T-helper 2 cell treated with Interferon-gamma antibody and Interleukin-4, amounts not matched to agents 100 ng/mL and 5 ng/mL, for 36 hours (primary cell): ENCODE results near the gene IGFBP2. TPM values are rescaled to one million over a fixed set of nuclear protein-coding genes. Genes with fewer than 3 reads are reported as not detected.

Experiments
- intact Hi-C: fragments of 100-400 bp; cut with micrococcal nuclease; formaldehyde crosslinking; loops from one replicate; pipeline ENCODE4 v1.15.1; 2023
- total RNA-seq: library from RNA; stranded (reverse); gene quantifications from 2 replicates; pipeline ENCODE4 v1.2.3, GENCODE V29; 2022

The IGFBP2 gene
- total RNA-seq, 1 donor from 2014 or later: 24.9 TPM

DNA sequence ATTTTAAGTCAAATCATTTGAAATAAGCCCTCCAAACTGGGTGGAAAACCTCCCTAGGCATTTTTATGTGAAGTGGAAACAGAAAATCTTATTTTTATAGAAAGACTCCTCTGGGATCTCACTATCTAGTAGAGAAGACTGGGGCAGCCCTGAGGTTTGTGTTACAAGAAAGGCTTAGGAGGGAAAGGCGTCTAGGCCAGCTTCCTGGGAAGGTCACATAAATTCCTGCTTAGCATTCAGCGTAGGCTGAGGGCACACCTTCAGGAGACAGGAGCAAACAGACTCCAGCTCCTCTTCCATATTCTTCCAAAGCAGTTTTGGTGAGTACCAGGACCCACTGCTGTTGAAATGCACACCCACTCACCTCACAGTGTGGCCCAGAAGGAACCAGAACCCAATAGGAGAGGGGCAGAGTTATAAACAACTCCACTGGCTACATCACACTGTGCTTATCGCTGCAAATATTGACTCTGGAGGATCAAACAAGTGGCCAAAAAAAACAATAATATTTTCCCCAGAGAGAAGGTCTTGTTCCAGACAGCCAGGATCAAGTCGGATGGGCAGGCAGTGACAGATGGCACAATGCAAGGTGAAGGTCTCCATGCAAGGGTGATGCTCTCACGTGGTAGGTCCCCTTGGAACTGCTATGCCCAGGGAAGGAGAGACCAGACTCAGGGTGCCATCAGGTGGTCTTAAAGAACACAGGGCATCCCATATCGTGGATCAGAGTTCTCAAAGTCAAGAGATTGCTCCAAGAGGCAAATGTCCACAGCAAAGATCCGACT lies 17.7 kb upstream of the IGFBP2 start:
- intact Hi-C loops: no loop called here

DNA sequence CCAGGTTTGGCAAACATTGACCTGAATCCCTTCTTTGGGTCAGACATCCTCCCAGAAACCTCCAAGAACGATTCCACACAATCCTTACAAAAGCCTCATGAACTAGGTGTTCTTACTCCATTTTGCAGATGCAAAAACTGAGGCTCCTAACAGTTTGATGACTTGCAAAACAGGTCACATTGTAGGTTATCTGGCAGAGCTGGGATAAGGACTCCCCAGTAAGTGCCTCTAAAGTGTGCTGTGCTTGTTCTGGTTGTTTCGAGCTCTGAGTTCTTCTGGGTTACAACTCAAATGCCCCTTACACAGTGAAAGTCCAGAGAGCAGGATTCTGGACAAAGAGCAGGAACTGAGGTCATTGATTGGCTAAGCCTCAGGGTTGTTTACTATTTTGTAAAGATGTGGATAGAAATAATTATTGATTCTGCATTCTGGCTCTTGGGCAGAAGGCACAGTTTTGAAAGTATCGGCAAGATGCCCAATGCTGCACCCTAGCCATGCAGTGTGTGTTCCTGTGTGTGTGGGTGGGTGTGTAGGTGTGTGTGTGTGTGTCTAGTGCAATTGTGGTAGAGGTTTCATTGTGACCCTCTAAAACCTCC lies 17.0 kb upstream of the IGFBP2 start:
- intact Hi-C loops: no loop called here

DNA sequence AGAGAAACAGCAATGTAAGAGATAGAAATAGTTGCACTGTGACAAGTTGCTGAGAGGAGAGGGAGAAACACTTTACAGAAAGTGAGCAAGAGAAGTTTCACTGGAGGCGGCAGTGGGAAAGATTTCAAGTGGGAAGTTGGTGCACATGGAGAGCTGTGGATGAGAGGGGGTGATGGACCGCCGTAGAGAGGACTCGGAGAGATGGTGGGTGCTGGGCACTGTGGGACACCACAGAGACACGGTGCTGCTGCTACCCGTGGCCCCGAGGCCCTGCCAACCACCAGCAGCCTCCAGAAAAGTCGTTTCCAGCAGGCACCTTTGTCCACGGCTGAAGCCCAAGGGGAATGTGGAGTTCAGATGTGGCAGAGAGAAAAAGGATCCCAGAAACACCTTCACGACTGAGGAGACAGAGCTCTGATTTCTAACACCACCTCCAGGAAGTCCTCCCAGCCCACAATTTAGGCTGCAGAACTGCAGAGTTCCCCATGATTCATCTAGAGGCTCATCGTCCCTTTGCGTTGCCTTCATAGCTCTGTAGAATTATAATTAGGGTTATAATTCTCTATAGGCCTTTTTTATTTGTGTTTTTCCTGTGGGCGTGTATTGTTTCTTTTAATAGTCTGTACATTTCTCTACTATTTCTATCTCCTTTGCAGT lies 15.9 kb upstream of the IGFBP2 start:
- intact Hi-C loops: no loop called here

DNA sequence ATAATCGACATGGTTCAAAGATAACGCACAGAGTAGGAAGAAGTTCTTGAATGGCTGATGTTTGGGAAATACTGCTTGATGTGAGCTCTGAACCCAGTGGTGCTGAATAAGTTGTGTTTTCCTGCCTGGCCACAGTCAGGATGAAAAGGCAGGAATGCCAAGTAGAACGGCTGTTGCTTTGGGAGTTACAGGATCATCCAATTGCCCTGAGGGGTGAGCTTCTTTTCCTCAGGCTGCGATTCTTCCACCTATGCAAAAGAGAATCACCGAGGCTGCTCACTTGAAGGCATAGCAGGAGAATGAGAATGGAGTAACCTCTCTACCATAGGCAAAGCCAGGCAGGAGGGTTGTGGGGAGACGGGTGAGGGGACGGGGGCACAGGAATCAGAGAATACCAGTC lies 14.4 kb upstream of the IGFBP2 start:
- intact Hi-C loops: no loop called here

DNA sequence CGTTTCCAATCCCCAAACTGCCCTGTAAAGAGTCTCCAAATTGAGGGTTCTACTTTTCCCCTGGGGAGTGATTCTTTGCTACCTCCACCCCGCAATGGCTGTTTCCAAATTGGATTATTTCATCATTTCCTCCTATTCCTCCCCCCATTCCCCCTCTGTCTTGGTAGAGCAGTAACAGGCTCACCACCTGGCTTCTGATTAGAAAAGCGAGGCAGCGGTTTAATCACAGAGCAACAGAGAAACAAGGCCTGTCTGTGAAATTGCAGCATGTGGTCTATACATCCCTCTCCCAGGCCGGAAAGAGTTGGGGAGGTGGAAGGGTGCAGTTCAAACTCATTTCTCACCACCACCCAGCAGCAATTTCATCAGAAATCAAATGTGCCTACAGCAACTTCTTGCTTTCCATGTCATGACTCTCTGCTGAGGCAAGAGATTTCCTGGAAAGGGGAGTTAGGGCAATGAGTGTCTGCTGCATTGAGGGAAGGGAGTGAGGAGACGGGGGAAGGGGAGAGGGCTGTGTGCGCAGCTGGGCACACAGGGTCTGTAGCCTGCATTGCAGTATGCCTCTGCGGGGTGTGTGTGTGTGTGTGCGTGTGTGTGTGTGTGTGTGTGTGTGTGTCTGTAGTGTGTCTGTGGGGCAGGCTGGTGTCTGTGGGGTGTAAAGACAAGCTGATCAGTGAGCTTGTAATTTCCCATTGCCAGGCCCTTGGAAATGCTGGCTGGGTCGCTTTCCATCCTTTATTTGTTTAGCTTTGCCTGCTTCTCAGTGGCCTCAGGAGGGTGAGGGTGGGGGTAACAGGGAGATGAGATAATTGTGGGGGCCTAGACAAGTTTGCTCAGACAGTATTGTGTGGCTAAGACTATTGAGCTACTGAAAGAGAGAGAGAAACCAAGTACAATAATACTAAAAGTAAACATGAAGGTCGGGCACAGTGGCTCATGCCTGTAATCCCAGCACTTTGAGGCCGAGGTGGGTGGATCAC lies 13.5 kb upstream of the IGFBP2 start:
- intact Hi-C loops: no loop called here

DNA sequence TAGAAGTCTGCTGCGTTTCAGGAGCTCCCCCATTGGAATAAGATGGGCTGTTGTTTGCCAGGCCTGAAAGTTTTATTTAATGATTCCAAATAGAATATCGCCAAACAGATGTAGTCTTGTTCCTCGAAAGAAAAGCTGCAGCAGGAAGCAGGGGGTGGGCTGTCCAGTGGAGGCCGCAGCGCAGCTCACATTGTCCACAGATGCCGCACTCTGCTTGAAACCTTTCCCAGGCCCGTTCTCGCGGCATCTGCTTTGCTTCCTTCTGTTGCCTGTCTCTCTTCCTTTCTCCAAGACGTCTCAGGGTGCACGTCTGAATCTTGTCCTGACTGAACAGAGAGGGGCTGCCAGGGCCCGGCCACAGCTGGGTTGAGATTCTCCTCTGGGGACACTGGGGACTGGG lies 12.4 kb upstream of the IGFBP2 start:
- intact Hi-C loops: no loop called here

DNA sequence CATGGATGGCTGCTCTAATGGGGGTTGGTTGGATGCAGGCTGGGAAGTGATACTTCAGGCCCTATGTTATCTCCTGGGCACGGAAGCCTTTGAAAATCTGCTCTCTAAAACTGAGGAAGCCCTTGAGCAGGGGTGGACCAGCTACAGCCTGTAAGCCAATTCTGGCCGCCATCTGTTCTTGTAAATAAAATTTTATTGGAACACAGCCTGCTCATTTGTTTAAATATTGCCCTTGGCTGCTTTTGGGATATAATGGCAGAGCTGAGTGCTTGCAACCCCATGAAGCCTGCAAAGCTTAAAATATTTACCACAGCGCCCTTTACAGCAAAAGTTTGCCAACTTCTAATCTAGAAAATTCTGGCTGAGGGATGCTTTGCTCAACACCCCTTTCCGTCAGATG lies 11.9 kb upstream of the IGFBP2 start:
- intact Hi-C loops: no loop called here

DNA sequence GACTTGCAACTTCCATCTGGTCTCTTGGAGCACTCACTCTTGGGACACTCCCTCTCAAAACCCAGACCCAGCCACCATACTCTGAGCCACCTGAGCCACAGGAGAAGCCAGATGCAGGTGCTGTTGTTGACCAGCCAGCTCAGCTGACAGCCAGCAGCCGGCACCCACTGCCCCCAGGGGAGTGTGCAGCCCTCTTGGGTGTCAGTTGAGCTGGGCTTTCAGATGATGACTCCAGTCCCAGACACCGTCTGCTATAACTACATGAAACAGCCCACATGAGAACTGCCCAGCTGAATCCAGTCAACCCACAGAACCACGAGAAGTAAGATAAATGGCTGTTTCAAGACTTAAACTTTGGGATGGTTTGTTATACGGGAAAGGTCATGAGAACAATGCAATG lies 10.7 kb upstream of the IGFBP2 start:
- intact Hi-C loops: no loop called here

DNA sequence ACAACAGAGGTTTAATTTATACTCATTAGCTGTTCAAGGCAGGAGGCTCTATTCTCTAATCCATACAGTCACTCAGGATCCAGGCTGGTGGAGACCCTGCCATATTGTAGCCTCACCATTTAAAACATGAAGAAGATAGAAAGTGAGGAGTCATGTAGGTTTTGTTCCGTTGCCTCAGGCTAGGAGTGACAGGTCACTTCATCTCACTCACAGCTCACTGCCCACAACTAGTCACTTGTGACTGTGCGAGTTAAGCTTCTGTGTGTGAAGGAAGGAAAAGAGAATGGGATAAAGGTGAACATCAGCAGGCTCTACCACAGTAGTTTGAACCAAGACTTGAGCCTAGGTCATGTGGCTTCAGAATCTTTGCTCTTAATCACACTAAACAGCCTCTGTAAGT lies 9.0 kb upstream of the IGFBP2 start:
- intact Hi-C loops: no loop called here

DNA sequence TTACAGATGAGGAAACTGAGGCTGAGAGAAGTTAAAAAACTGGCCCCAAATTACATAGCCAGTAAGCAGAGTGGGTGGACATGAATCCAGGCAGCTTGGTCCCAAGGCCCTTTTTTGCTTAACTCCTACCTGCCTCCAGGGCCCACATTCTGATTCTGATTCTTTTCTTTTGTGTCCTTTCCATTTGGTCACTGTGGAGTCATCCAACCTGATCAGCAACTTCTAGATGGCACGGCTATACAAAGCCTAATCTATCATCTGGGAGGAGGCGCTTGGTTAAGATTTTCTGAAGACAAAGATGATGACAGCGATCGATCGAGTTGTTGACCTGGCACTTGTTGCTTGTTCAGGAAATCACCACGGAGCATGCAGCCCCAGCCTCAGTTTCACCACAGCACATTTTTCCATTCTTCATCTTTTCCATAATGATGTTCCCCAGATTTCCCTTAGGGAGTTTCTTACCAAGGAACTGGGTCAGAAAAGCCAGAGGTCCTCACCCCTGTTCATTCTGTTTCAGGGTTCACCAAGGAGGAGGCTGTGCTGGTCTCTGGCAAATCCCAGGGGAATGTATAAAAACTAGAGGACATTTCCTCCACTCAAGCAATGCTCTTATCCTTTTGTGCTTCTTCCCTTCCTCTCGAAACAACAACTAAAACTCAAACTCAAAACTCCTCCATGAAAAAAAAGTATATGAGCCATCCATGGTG lies 6.9 kb upstream of the IGFBP2 start:
- intact Hi-C loops: no loop called here

DNA sequence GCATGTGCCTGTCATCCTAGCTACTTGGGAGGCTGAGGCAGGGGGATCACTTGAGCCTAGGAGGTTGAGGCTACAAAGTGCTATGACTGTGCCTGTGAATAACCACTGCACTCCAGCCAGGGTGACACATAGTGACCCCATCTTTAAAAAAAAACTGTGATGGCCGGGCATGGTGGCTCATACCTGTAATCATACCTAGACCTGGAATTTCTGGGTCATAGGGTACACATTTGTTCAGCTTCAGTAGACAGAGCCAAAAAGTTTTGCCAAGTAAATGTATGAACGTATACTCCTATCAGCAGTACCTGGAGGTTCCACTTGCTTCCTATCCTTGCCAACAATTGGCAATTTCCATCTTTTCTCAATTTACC lies 6.4 kb upstream of the IGFBP2 start:
- intact Hi-C loops: no loop called here

DNA sequence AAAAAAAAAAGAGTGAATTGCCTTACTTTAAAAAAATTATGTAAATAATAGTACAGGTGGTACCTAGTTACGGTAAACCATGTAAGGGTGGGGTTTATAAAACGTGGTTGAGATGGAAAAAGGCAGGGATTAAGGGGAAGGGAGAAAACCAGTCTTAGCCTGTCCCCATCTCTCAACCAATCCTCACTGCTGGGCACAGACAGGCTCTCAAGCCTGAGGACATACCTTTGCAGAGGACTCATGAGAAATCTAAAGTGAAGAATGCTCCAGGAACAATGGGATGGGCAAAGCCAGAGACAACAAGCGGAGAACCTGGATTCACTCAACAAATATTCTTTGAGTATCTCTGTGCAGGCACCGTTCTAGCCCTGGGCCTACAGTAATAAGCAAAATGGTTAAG lies 3.4 kb upstream of the IGFBP2 start:
- intact Hi-C loops: no loop called here

DNA sequence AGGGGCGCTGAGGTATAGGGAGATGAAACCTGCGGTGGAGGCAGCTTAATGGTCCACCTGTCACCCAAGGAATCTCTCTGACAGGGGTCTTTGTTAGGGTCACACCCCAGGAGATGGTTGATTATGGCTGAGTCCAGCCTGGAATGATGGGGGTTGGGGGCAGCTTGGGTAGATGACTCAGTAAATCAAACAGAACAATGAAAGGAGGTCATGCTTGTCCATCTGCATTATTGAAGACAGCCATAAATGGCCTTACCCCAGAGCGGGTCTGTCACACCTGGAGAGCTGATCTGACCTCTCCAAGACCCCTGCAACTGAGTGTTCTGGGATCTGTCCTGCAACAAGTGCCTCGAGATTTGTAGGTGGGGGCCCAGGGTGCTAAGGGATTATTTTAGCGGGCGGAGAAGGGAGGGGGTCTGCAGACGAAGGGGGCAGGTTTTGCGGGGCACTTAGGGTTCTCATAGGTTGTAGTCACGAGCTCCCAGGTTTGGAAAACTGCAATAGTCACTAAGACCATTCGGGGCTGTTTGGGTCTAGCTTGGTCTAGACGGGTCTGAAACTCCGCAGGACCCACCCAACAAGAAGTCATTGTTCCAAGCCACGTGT lies 771 bp upstream of the IGFBP2 start:
- intact Hi-C loops: loop anchor here (2.0 kb wide), 1 partner anchor 26 kb away; no protein-coding TSS in a partner anchor

DNA sequence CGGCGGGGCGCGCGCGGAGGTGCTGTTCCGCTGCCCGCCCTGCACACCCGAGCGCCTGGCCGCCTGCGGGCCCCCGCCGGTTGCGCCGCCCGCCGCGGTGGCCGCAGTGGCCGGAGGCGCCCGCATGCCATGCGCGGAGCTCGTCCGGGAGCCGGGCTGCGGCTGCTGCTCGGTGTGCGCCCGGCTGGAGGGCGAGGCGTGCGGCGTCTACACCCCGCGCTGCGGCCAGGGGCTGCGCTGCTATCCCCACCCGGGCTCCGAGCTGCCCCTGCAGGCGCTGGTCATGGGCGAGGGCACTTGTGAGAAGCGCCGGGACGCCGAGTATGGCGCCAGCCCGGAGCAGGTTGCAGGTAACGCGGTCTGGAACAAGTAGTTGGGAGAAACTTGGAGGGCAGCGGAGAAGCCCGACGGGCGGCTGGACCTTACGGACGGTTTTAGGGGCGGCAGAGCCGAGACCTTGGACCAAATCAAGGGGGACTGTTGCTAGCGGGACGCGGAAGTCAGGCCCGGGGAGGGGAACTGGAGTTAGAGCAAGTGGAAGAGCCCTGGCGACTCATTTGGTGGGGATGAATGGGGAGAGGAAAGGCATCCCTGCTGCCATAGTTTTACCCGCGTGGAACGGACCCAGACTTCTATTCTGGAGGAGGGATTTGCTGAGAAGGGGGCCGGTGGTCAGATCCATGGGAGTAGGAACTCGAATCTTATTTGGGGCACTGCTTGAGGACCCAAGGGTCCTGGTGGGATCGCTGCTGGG lies 573 bp downstream of the IGFBP2 start:
- intact Hi-C loops: loop anchor here (2.0 kb wide), 1 partner anchor 27 kb away; no protein-coding TSS in a partner anchor

DNA sequence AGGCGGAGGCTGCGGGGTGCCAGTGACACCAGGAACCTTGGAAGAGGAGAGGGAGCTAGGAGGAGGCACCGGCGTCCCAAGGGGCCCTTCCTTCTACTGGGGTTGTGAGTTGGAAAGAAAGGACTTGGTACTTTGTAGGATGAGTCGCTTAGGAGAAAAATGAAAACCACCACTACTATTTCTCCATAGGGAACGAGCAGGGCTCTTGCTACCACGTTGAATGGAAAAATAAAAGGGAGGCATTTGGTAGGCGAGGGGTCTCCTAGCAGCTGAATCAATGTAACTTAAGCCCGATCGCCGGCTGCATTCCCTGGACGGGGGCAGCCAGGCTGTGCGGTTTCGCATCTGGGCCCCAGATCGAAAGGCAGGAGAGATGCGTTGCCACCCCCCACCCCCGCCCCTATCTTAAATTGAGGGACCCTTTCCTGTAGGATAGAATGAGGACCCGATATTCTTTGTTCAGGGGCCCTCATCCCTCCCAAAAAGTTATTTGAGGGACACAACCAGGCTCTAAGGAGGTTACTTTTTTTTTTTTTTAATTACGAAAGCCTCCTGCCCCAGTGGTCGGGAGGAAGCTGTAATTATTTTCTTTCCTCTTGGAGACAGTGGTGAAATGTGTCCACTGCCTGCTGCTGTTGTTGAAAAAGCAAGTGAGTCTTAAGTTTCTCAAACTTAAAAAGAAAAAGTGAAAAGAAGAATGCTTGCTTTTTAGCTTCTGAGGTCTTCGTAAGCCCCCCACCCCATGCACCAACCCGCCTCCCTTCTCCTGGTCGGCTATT lies 1.3 kb downstream of the IGFBP2 start:
- intact Hi-C loops: no loop called here

DNA sequence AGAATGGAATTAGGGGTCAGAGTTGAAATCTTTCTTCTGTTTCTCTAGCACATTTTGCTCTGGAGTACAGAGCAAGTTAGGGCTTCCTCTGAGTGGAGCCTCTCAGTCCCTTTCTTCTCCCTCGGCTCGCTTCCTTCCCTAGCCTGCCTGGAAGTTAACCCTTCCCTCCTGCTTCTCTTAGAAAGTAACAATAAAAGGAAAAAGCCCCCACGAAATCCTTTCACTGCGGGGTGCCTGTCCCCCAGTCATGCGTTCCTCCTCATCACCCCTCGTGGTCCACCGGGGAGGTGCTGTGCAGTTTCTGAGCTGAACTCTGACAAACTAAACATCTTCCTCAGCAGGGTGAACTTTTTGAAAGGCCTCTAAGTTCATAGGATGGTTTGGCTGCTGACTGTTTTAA lies 2.0 kb downstream of the IGFBP2 start:
- intact Hi-C loops: no loop called here

DNA sequence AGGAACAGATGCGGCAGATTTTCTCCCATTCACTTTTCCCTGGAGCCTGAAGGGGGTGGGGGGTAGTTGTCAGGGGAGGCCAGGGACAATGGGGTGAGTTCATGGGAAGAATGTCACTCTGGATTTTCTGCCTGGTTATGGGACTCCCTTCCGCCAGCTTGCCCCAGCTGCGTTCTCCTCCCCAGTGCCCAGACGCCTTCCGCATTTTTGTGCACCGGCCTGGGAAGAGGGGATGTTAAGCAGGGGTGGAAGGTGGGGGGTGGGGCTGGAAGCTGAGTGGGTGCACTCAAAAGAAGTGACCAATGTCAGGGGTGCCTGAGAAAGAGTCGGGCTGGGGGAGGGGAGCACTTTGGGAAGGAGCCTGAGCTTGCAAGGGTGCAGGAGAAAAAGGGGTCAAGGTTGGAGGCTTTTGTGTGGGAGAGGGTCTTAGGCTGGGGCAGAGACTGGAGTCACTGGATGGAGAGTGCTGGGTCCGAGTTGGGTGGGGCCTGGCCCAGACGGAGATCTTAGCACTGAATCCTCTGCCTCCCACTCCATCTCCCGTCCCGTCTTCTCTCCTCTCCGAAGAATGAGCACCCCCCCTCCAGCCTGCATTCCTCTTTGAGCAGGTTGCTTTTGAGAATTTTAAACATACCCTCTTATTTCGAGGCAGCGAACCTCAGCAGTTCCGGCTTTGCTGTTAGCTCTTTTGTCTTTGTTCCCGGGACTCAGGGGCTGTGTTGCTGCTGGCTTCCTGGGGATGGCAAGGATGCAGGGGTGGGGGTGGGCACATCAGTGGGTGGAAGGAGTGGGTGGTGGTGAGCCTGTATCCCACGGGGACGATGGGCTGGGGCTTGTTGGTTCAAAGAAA lies 2.7 kb downstream of the IGFBP2 start:
- intact Hi-C loops: no loop called here
